GM13977 (cell line): ENCODE results near the gene SNAPC3.

Experiments used
- DNase-seq: peaks from one replicate; pipeline ENCODE4 v3.0.0; 2012; ENCODE audit warnings: low spot score
- in situ Hi-C: fragments of 300-500 bp; cut with MboI; formaldehyde crosslinking; loops from one replicate; pipeline ENCODE4 v1.12.0; 2022; ENCODE audit warnings: low sequenced_read_pairs, low pct_unique_long_range_greater_than_20kb, mixed read lengths, inconsistent platforms; ENCODE audit not compliant: unreplicated experiment
- TF ChIP-seq, protein P1 (sequence below): IDR thresholded peaks from 2 replicates; pipeline ENCODE4 v1.5.1; 2012; ENCODE audit warnings: mild to moderate bottlenecking, control low read depth; ENCODE audit not compliant: insufficient read depth; ENCODE audit errors: extremely low read depth, missing control alignments

Gene SNAPC3

DNA sequence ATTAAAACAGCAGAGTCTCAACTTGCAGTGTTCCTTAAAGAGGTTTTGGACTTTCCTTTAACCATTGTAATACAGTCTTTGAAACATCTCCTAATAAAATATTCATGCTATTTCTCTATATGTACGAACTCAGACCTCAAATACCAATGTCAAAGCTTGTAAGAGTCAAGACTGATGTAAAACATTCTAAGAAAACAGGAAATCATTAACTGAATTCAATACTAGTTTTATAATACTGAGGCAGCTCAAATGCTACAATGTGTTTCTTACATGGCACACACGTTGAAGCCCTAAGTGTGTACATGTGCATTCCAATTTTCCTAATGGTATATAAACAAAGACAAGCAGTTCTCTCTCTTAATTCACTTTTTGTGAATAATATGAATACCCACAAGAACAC is 76.5 kb downstream of the SNAPC3 start:
- DNase-seq = no peak
- TF ChIP-seq, protein P1, sequence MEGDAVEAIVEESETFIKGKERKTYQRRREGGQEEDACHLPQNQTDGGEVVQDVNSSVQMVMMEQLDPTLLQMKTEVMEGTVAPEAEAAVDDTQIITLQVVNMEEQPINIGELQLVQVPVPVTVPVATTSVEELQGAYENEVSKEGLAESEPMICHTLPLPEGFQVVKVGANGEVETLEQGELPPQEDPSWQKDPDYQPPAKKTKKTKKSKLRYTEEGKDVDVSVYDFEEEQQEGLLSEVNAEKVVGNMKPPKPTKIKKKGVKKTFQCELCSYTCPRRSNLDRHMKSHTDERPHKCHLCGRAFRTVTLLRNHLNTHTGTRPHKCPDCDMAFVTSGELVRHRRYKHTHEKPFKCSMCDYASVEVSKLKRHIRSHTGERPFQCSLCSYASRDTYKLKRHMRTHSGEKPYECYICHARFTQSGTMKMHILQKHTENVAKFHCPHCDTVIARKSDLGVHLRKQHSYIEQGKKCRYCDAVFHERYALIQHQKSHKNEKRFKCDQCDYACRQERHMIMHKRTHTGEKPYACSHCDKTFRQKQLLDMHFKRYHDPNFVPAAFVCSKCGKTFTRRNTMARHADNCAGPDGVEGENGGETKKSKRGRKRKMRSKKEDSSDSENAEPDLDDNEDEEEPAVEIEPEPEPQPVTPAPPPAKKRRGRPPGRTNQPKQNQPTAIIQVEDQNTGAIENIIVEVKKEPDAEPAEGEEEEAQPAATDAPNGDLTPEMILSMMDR = no peak
- in situ Hi-C loops = no loop called here

DNA sequence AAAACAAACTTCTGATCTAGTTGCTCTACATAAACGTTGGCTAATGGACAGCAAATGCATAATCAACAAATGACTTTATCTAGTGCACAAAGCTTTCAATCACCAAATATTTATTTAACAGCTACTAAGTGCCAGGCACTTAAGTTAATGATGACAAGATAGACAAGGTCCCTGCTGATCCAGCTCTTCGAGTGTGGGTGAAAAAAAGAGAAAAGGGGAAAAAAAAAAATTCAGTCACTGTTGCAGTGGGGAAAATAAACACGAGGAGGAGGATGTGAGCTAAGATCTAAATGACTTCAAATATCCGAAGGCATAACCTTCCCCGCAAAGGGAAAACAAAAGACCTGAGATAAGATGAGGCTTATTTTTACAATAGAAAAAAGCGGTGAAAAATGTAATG is 78.5 kb downstream of the SNAPC3 start:
- TF ChIP-seq, protein P1 = no peak
- in situ Hi-C loops = no loop called here
- no peak for DNase-seq

DNA sequence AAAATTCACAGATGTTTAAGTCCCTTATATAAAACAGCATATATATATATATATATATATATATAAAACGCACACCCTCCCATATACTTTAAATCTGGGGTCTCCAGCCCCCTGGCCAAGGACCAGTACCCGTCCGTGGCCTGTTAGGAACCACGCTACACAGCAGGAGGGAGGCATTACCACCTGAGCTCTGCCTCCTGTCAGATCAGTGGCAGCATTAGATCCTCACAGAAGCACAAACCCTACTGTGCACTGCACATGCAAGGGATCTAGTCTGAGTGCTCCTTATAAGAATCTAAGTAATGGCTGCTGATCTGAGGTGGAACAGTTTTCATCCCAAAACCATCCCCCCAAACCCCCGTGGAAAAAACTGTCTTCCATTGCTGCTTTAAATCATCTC is 79.1 kb downstream of the SNAPC3 start:
- in situ Hi-C loops = no loop called here
- DNase-seq = no peak

DNA sequence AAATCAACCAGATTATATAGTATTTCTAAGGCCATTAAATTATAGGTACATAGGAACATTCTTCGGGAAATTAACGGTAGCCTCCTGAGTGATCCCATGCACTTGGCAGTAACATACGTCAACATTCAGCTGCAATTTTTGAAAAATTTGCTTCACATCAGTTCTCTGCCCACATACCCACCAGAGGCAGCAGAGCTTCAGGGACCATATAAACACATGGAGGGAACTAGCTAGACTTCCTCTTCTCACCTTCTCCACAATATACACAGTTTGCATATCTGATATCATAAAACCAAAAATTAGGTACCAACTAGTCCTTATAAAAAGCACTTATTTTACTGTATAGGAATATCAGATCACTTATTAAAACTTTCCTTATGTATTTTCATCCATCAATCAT is 83.2 kb downstream of the SNAPC3 start:
- in situ Hi-C loops = no loop called here
- TF ChIP-seq, protein P1 = peak; percentile 5
- DNase-seq = no peak

More for the DNA sequence above, 79.1 kb downstream of the SNAPC3 start:
- TF ChIP-seq, protein P1 = no peak

DNA sequence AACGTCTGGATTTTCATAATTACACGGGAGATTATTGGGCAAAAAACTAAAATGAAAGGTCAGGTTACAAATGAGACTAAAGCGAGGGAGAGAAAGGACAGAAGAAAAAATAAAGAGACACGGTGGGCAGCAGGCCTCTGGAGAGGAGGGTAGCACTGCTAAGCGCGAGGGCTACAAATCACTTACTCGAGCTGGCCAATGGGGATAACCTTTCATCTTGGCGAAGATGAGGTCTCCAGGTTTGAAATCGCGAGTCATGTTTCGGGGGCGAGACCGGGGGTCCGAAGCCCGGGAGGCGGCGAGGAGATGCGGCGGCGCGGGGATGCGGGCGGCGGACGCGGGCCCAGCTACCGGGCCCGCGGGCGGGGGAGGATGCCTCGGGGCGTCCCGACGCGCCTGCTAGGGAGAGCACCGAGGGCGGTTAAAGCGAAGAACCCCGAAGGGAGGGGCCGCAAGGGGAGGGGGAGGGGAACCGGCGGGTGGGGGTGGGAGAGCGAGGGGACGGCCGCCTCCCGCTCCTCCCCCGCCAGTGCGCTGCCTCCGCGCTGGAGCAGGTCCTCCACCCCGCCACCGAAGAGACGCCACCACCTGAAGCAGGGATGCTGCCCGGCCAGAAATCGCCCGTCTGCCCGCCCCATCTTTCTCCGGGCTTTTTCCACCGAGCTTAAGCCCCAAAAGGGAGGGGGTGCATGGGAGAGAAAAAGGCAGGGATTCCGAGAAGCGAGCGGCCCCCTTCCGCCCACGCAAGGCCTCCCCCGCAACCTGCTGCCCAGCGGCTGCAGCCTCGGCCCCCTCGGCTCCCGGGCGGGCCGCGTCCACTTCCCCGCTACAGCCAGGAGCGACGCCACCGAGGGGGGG is 87.5 kb downstream of the SNAPC3 start:
- in situ Hi-C loops = no loop called here
- TF ChIP-seq, protein P1 = no peak
- DNase-seq = peak; percentile 76

DNA sequence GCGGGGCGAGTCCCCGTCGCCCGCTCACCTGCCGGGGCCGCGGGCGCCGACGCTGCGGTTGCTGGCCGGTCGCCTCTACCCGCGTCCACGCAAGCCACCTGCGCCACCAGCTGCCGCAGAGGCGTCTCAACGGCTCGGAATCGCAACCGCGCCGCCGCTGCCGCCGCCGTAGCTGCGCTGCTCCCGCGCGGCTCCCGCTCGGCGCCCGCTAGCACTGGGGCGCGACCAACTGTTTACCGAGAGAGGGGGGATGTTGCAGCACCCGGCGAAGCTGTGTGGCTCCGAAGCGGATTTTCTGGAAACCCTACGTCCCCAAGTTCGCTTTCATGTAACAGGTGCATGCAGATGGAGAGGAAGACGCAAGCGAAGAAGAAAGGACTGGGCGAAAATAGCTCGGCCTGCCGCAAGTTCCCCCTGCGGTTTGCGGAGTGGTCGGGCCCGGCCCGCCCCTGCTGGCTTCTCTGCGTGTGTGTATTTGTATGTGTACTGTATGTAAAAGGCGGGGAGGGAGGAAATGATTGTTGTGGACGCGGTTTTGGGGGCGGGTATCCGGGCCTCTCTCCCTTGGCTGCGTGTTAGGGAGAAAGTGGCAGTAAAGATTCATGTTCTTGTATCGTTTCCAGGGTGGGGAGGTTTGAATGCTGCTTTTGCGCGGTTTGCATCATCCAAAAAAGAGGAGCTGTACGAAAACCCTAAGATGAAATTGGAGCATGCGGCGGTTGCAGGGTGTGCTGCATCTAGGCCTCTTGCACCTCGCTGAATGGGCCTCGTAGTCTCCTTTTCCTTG is 88.3 kb downstream of the SNAPC3 start, which contains the start of gene PSIP1:
Gene PSIP1 (minus strand): TSS at position 182 of the 787 bp plus-strand sequence. CDS start 782 bp downstream, outside the sequence.
- in situ Hi-C loops = no loop called here
- DNase-seq = peak; percentile 84
- TF ChIP-seq, protein P1 = no peak
